Brain microvascular endothelial cell (primary cell): Measurements from ENCODE around the gene ADGRD2.

Experiments
- DNase-seq: peaks from one replicate; pipeline ENCODE4 v3.0.0-alpha.2; 2020
- H3K27ac ChIP-seq: fragments of 250-450 bp; sonication (Bioruptor Pico); 2 replicates; pipeline ENCODE4 v1.5.1; 2020; ENCODE audit warnings: mild to moderate bottlenecking, moderate library complexity
- H3K27me3 ChIP-seq: fragments of 250-450 bp; sonication (Bioruptor Pico); replicated peaks from 2 replicates; pipeline ENCODE4 v1.5.1; 2020; ENCODE audit warnings: mild to moderate bottlenecking
- H3K36me3 ChIP-seq: fragments of 250-450 bp; sonication (Bioruptor Pico); replicated peaks from 2 replicates; pipeline ENCODE4 v1.5.1; 2020; ENCODE audit warnings: mild to moderate bottlenecking
- H3K4me3 ChIP-seq: 2 replicates; pipeline ENCODE4 v1.5.1; 2011; ENCODE audit warnings: low read depth, mild to moderate bottlenecking, control low read depth, low read length, moderate library complexity
- CTCF ChIP-seq: IDR thresholded peaks from 2 replicates; pipeline ENCODE4 v1.5.1; 2011; ENCODE audit warnings: low read depth, mild to moderate bottlenecking, moderate library complexity, low read length, control low read depth, inconsistent platforms; ENCODE audit errors: missing control alignments
- in situ Hi-C: cut with HindIII; loops from 2 replicates; pipeline ENCODE4 v1.10.0; 2017; ENCODE audit warnings: low sequenced_read_pairs, low pct_ligation_motif_present

Gene ADGRD2

GRCh38 chr9:124462739-124463138 lies 12.5 kb downstream of the ADGRD2 start:
- peaks cover 4% of the 10 kb centered on the region for H3K27me3 ChIP-seq
- no peak for DNase-seq
- H3K36me3 ChIP-seq, result no peaks in the 10 kb centered on the region
- no peak overlapping the region for H3K4me3 ChIP-seq
- no peak overlapping the region for H3K27ac ChIP-seq
- TF ChIP-seq CTCF, result no peak
- in situ Hi-C loops, result no loop called here

- Histone ChIP-seq H3K36me3 (no peaks in the 10 kb centered on the region), H3K4me3 (no peak overlapping the region), H3K27ac (no peak overlapping the region), H3K27me3 (peaks cover 4% of the 10 kb centered on the region)
- no peak for TF ChIP-seq CTCF
- no peak for DNase-seq
- in situ Hi-C loops, result no loop called here
Measured at GRCh38 chr9:124465736-124466135, 15.5 kb downstream of the ADGRD2 start.

- H3K4me3 ChIP-seq, result no peak overlapping the region
- DNase-seq, result no peak
- H3K27me3 ChIP-seq, result peaks cover 4% of the 10 kb centered on the region
- in situ Hi-C loops, result no loop called here
- TF ChIP-seq CTCF, result no peak
- no peak overlapping the region for H3K27ac ChIP-seq
- H3K36me3 ChIP-seq, result no peaks in the 10 kb centered on the region
Measured at GRCh38 chr9:124467410-124468060, 17.3 kb downstream of the ADGRD2 start.

GRCh38 chr9:124468061-124468740 lies 17.9 kb downstream of the ADGRD2 start:
- no peak overlapping the region for H3K27ac ChIP-seq
- no peak for TF ChIP-seq CTCF

GRCh38 chr9:124469011-124469832 lies 19.0 kb downstream of the ADGRD2 start:
- in situ Hi-C loops, result no loop called here
- H3K27me3 ChIP-seq, result no peaks in the 10 kb centered on the region
- no peak overlapping the region for H3K4me3 ChIP-seq
- no peaks in the 10 kb centered on the region for H3K36me3 ChIP-seq
- no peak for DNase-seq
- TF ChIP-seq CTCF, result no peak
- no peak overlapping the region for H3K27ac ChIP-seq

More at GRCh38 chr9:124468061-124468740, 17.9 kb downstream of the ADGRD2 start:
- H3K4me3 ChIP-seq, result no peak overlapping the region
- no peaks in the 10 kb centered on the region for H3K27me3 ChIP-seq
- DNase-seq, result no peak
- in situ Hi-C loops, result no loop called here
- H3K36me3 ChIP-seq, result no peaks in the 10 kb centered on the region
